ENCODE results near the gene SLC26A8. TPM values are rescaled to one million over a fixed set of nuclear protein-coding genes. Genes with fewer than 3 reads are reported as not detected.

Gene SLC26A8
- total and polyA plus RNA-seq, 2 of the 13 experiments (the other 11 are each of a cell fraction or from before 2014, with no cell fraction given) = 0.46 TPM; not detected in 1

DNA sequence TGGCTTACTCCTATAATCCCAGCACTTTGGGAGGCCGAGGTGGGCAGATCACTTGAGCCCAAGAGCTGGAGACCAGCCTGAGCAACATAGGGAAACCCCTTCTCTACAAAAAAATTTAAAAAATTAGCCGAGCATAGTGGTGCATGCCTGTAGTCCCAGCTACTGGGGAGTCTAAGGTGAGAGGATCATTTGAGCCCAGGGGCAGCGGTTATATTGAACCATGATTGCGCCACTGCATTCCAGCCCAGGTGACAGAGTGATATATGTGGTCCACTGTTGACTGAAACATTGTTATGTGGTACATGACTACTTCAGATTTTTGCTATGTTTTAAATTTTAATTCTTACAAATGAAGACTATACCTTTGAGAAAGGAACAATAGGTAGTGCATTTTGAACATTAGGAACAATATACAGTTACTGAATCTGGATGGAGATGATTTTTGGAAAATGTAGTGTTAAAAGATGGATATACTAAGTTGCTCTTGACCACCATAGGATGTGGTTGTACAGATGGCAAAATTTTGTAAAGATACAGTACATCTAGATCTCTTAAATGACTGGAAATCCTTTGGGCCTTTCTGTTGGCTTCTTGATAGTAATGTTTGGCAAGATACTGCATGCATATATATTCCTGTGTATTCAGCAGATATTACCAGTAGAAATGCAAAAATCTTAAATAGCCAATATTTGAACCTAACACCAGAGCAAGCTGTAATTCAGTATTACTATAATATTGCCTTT lies 39.0 kb upstream of the SLC26A8 start (continued):
- TF ChIP-seq, protein P1, sequence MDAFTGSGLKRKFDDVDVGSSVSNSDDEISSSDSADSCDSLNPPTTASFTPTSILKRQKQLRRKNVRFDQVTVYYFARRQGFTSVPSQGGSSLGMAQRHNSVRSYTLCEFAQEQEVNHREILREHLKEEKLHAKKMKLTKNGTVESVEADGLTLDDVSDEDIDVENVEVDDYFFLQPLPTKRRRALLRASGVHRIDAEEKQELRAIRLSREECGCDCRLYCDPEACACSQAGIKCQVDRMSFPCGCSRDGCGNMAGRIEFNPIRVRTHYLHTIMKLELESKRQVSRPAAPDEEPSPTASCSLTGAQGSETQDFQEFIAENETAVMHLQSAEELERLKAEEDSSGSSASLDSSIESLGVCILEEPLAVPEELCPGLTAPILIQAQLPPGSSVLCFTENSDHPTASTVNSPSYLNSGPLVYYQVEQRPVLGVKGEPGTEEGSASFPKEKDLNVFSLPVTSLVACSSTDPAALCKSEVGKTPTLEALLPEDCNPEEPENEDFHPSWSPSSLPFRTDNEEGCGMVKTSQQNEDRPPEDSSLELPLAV (CRISPR knock-in tag; conservative IDR thresholded peaks at IDR 0.05; ENCODE audit: low read depth) = no peak
- TF ChIP-seq TRIM24 (CRISPR knock-in tag; IDR thresholded peaks at IDR 0.05) = no peak; the same call in 1 of the 2 replicates
- TF ChIP-seq, protein P2, sequence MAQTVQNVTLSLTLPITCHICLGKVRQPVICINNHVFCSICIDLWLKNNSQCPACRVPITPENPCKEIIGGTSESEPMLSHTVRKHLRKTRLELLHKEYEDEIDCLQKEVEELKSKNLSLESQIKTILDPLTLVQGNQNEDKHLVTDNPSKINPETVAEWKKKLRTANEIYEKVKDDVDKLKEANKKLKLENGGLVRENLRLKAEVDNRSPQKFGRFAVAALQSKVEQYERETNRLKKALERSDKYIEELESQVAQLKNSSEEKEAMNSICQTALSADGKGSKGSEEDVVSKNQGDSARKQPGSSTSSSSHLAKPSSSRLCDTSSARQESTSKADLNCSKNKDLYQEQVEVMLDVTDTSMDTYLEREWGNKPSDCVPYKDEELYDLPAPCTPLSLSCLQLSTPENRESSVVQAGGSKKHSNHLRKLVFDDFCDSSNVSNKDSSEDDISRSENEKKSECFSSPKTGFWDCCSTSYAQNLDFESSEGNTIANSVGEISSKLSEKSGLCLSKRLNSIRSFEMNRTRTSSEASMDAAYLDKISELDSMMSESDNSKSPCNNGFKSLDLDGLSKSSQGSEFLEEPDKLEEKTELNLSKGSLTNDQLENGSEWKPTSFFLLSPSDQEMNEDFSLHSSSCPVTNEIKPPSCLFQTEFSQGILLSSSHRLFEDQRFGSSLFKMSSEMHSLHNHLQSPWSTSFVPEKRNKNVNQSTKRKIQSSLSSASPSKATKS (CRISPR knock-in tag; IDR thresholded peaks at IDR 0.05) = no peak
- no peak for TF ChIP-seq ZNF17 (CRISPR knock-in tag; IDR thresholded peaks at IDR 0.05)
- no peak for TF ChIP-seq ZNF232 (CRISPR knock-in tag; IDR thresholded peaks at IDR 0.05; ENCODE audit: borderline replicate concordance)
- TF ChIP-seq RBAK (CRISPR knock-in tag; IDR thresholded peaks at IDR 0.05) = no peak
- TF ChIP-seq, protein P3, sequence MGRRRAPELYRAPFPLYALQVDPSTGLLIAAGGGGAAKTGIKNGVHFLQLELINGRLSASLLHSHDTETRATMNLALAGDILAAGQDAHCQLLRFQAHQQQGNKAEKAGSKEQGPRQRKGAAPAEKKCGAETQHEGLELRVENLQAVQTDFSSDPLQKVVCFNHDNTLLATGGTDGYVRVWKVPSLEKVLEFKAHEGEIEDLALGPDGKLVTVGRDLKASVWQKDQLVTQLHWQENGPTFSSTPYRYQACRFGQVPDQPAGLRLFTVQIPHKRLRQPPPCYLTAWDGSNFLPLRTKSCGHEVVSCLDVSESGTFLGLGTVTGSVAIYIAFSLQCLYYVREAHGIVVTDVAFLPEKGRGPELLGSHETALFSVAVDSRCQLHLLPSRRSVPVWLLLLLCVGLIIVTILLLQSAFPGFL (CRISPR knock-in tag; IDR thresholded peaks at IDR 0.05) = no peak
- TF ChIP-seq, protein P4, sequence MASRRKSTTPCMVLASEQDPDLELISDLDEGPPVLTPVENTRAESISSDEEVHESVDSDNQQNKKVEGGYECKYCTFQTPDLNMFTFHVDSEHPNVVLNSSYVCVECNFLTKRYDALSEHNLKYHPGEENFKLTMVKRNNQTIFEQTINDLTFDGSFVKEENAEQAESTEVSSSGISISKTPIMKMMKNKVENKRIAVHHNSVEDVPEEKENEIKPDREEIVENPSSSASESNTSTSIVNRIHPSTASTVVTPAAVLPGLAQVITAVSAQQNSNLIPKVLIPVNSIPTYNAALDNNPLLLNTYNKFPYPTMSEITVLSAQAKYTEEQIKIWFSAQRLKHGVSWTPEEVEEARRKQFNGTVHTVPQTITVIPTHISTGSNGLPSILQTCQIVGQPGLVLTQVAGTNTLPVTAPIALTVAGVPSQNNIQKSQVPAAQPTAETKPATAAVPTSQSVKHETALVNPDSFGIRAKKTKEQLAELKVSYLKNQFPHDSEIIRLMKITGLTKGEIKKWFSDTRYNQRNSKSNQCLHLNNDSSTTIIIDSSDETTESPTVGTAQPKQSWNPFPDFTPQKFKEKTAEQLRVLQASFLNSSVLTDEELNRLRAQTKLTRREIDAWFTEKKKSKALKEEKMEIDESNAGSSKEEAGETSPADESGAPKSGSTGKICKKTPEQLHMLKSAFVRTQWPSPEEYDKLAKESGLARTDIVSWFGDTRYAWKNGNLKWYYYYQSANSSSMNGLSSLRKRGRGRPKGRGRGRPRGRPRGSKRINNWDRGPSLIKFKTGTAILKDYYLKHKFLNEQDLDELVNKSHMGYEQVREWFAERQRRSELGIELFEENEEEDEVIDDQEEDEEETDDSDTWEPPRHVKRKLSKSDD (CRISPR knock-in tag; IDR thresholded peaks at IDR 0.05; ENCODE audit: low read depth) = no peak
- TF ChIP-seq ONECUT2 (CRISPR knock-in tag; IDR thresholded peaks at IDR 0.05) = peak; percentile 79
- TF ChIP-seq ZNF34 (CRISPR knock-in tag; IDR thresholded peaks at IDR 0.05; ENCODE audit: borderline replicate concordance) = 0 out of 2 replicates have a peak, but pooled peaks have one; percentile 13
- TF ChIP-seq, protein P5, sequence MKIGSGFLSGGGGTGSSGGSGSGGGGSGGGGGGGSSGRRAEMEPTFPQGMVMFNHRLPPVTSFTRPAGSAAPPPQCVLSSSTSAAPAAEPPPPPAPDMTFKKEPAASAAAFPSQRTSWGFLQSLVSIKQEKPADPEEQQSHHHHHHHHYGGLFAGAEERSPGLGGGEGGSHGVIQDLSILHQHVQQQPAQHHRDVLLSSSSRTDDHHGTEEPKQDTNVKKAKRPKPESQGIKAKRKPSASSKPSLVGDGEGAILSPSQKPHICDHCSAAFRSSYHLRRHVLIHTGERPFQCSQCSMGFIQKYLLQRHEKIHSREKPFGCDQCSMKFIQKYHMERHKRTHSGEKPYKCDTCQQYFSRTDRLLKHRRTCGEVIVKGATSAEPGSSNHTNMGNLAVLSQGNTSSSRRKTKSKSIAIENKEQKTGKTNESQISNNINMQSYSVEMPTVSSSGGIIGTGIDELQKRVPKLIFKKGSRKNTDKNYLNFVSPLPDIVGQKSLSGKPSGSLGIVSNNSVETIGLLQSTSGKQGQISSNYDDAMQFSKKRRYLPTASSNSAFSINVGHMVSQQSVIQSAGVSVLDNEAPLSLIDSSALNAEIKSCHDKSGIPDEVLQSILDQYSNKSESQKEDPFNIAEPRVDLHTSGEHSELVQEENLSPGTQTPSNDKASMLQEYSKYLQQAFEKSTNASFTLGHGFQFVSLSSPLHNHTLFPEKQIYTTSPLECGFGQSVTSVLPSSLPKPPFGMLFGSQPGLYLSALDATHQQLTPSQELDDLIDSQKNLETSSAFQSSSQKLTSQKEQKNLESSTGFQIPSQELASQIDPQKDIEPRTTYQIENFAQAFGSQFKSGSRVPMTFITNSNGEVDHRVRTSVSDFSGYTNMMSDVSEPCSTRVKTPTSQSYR (CRISPR knock-in tag; IDR thresholded peaks at IDR 0.05; ENCODE audit: borderline replicate concordance) = peak; percentile 26; the same call in 1 of the 2 replicates
- peak; percentile 79 for TF ChIP-seq HDAC2 (CRISPR knock-in tag; IDR thresholded peaks at IDR 0.05)
- no peak for TF ChIP-seq IRX3 (CRISPR knock-in tag; IDR thresholded peaks at IDR 0.05; ENCODE audit: borderline replicate concordance, low read depth)
- no peak for TF ChIP-seq TARDBP (CRISPR knock-in tag; IDR thresholded peaks at IDR 0.05)
- TF ChIP-seq ZNF850 (CRISPR knock-in tag; conservative IDR thresholded peaks at IDR 0.05) = no peak
